ENCODE results near the gene GRAMD1A. TPM values are rescaled to one million over a fixed set of nuclear protein-coding genes. Genes with fewer than 3 reads are reported as not detected.
"Not testable (repeated sequence)": the region's sequence is repeated elsewhere in the genome, so short reads cannot be mapped to it uniquely, and the experiment has no call there.

GRAMD1A gene
- total RNA-seq, 6 experiments from 2014 or later: 10.4 to 34.8 (median 15.4) TPM

DNA sequence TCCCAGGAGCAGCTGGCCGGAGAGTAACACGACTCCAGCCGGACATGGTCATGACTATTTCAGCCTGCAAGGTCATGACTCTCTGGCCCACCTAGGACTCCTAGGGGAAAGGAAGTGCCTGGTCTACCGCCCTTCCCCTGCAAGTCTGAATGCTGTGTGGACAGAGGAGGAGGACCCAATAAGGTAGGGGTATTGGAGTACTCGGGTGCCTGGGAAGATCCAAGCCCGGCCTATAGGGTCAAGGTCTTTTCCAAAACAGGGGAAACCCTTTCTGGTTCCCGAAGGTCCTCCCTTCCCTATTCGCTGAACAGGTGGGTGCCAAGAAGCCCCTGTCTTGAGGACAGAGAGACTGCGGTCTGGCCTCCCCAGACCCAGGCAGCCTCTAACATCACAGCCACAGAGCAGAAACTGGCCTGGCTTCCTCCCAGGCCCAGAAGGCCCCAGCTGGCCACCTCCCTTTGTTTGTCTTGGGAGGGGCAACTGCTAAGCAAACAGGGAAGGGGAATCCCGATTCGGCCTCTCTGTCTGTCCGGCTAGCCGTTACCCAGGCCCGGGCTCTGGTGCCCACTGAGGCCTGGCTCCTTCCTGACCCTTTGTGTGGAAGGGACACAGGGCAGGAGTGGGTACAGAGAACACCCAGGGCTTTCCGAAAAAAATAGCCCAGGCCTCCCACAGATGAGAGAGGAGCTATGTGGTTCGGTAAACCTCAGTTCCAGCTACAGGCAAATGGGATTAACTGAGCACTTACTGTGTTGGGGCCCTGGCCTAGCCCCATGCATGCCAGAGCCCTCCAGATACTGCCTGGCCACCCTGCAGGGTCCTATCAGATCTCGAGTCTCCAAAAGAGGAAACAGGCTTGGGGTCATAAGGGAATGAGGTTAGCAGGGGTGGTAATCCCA is 5.2 kb upstream of the GRAMD1A start:
- TF ChIP-seq, protein P1, sequence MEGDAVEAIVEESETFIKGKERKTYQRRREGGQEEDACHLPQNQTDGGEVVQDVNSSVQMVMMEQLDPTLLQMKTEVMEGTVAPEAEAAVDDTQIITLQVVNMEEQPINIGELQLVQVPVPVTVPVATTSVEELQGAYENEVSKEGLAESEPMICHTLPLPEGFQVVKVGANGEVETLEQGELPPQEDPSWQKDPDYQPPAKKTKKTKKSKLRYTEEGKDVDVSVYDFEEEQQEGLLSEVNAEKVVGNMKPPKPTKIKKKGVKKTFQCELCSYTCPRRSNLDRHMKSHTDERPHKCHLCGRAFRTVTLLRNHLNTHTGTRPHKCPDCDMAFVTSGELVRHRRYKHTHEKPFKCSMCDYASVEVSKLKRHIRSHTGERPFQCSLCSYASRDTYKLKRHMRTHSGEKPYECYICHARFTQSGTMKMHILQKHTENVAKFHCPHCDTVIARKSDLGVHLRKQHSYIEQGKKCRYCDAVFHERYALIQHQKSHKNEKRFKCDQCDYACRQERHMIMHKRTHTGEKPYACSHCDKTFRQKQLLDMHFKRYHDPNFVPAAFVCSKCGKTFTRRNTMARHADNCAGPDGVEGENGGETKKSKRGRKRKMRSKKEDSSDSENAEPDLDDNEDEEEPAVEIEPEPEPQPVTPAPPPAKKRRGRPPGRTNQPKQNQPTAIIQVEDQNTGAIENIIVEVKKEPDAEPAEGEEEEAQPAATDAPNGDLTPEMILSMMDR (IDR thresholded peaks at IDR 0.05): no peak
- TF ChIP-seq POLR2A (IDR thresholded peaks at IDR 0.05): peak; percentile 14
- H3K4me1 ChIP-seq: peaks cover 0 to 36% (median 11%) of the 10 kb centered on the region in 4 donors
- ATAC-seq: peak; percentile 80 to 89 (median 87)
- H3K9me3 ChIP-seq: no peaks in the 10 kb centered on the region
- no peaks in the 10 kb centered on the region for H3K36me3 ChIP-seq
- H3K27me3 ChIP-seq: no peaks in the 10 kb centered on the region
- WGBS (ENCODE audit: insufficient coverage, low coverage, low lambda C conversion rate, missing lambda C conversion rate): 39% methylated on average over 7 of the region's 17 CpGs
- H3K4me3 ChIP-seq: no peak overlapping the region
- intact Hi-C loops (cut with DNase I): no loop called here
- peak; percentile 81 to 89 (median 87) for DNase-seq
- H3K27ac ChIP-seq: peak overlapping the region; percentile 32 to 83 (median 76)

DNA sequence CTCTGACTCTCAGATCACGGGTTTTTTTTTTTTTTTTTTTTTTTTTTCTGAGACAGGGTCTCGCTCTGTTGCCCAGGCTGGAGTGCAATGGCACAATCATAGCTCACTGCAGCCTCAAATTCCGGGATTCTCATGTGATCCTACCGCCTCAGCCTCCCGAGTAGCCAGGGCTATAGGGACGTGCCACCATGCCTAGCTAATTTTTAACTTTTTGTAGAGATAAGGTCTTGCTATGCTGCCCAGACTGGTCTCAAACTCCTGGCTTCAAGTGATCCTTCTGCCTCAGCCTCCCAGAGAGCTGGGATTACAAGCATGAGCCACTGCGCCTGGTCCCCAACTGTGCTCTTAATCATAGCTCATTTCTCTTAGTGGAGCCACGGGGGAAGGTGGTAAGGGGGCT is 4.6 kb upstream of the GRAMD1A start:
- H3K4me1 ChIP-seq: peaks cover 0 to 36% (median 11%) of the 10 kb centered on the region in 4 donors
- WGBS (ENCODE audit: insufficient coverage, low coverage, low lambda C conversion rate, missing lambda C conversion rate): 52% methylated on average over 7 of the region's 8 CpGs

DNA sequence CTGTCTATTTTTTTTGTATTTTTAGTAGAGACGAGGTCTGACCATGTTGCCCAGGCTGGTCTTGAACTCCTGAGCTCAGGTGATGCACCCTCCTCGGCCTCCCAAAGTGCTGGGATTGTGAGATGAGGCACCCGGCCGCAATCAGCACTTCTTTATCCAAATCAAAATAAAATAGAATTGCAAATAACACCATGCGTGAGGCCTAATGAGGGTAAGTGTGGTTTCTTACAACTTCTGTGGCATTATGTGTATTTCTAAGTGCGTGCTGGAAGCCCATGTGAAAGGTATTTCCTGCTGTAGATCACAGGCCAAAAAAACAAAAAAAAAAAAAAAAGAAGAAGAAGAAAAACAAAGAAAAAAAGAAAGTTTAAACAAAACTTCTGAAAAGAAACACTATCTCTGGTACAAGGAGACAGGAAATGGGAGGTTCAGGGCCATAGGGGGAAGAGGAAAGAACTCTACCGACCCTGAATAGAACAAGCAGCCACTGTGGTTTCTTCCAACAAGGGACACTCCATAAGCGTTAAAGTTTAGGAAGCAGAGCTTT is 3.0 kb upstream of the GRAMD1A start:
- no peaks in the 10 kb centered on the region for H3K36me3 ChIP-seq
- peaks cover 0 to 36% (median 11%) of the 10 kb centered on the region in 4 donors for H3K4me1 ChIP-seq
- DNase-seq (peak in 1 of 3 donors; percentile 34), ATAC-seq (no peak)
- peak overlapping the region; percentile 33 to 50 (median 39) for H3K27ac ChIP-seq
- H3K9me3 ChIP-seq: no peaks in the 10 kb centered on the region
- TF ChIP-seq, protein P1 (IDR thresholded peaks at IDR 0.05): no peak
- no peak for TF ChIP-seq POLR2A (IDR thresholded peaks at IDR 0.05)
- intact Hi-C loops (cut with DNase I): no loop called here
- WGBS (ENCODE audit: insufficient coverage, low coverage, low lambda C conversion rate, missing lambda C conversion rate): 41% methylated on average over 8 of the region's 8 CpGs
- no peaks in the 10 kb centered on the region for H3K27me3 ChIP-seq
- no peak overlapping the region for H3K4me3 ChIP-seq

More for the DNA sequence above, 4.6 kb upstream of the GRAMD1A start:
- no peak overlapping the region for H3K4me3 ChIP-seq
- TF ChIP-seq, protein P1 (IDR thresholded peaks at IDR 0.05): no peak
- TF ChIP-seq POLR2A (IDR thresholded peaks at IDR 0.05): no peak
- no peaks in the 10 kb centered on the region for H3K27me3 ChIP-seq
- peak in 2 of 4 donors; percentile 19 to 64 for ATAC-seq
- peak in 1 of 3 donors; percentile 41 for DNase-seq
- peak overlapping the region; percentile 32 to 83 (median 76) for H3K27ac ChIP-seq
- intact Hi-C loops (cut with DNase I): no loop called here
- no peaks in the 10 kb centered on the region for H3K36me3 ChIP-seq
- no peaks in the 10 kb centered on the region for H3K9me3 ChIP-seq

DNA sequence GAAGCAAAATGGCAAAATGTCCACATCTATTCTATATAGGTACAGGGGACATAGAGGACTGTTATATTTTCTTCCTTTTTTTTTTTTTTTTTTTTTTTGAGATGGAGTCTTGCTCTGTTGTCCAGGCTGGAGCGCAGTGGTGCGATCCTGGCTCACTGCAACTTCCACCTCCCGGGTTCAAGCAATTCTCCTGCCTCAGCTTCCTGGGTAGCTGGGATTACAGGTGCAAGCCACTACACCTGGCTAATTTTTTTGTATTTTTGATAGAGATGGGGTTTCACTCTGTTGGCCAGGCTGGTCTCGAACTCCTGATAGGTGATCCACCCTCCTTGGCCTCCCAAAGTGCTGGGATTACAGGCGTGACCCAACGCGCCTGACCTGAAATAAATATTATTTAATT is 1.9 kb upstream of the GRAMD1A start:
- H3K27me3 ChIP-seq; H3K4me3 ChIP-seq; intact Hi-C loops (cut with DNase I); ATAC-seq; H3K36me3 ChIP-seq; H3K9me3 ChIP-seq: not testable (repeated sequence)
- 94% methylated on average over 7 of the region's 7 CpGs for WGBS (ENCODE audit: insufficient coverage, low coverage, low lambda C conversion rate, missing lambda C conversion rate)
- DNase-seq: peak in 1 of 3 donors; percentile 12
- H3K27ac ChIP-seq: peak overlapping the region in 1 of 3 donors; percentile 33
- peaks cover 0 to 36% (median 11%) of the 10 kb centered on the region in 4 donors for H3K4me1 ChIP-seq

Data from right lobe of liver (tissue), 6 donors.